H9 (cell line): ENCODE measurements around the gene CLEC9A. TPM values are rescaled to one million over a fixed set of nuclear protein-coding genes. Genes with fewer than 3 reads are reported as not detected.

Experiments used
- DNase-seq: peaks from one replicate; pipeline ENCODE4 v3.0.0-alpha.2; 2017
- H2AFZ ChIP-seq: one replicate; pipeline ENCODE4 v1.6.1; 2013; ENCODE audit warnings: mild to moderate bottlenecking, low read length, control low read depth, moderate library complexity
- H2AK5ac ChIP-seq: 2 replicates; pipeline ENCODE4 v1.6.1; 2013; ENCODE audit warnings: low read length, control low read depth, mixed read lengths; ENCODE audit not compliant: insufficient read length
- H2BK120ac ChIP-seq: one replicate; pipeline ENCODE4 v1.6.1; 2013; ENCODE audit warnings: low read depth, mild to moderate bottlenecking, low read length, control low read depth, inconsistent platforms; ENCODE audit not compliant: poor library complexity, severe bottlenecking
- H2BK12ac ChIP-seq: 2 replicates; pipeline ENCODE4 v1.6.1; 2013; ENCODE audit warnings: low read length, control low read depth, mixed read lengths, low read depth; ENCODE audit not compliant: insufficient read length
- H2BK15ac ChIP-seq: 2 replicates; pipeline ENCODE4 v1.6.1; 2013; ENCODE audit warnings: low read depth, low read length, control low read depth
- H2BK20ac ChIP-seq: one replicate; pipeline ENCODE4 v1.6.1; 2013; ENCODE audit warnings: low read depth, mild to moderate bottlenecking, low read length, control low read depth, inconsistent platforms; ENCODE audit not compliant: poor library complexity, severe bottlenecking
- H2BK5ac ChIP-seq: 2 replicates; pipeline ENCODE4 v1.6.1; 2013; ENCODE audit warnings: low read length, control low read depth, mixed read lengths; ENCODE audit not compliant: insufficient read length
- H3K14ac ChIP-seq: 2 replicates; pipeline ENCODE4 v1.6.1; 2013; ENCODE audit warnings: low read length, control low read depth; ENCODE audit not compliant: insufficient read depth
- H3K18ac ChIP-seq: 2 replicates; pipeline ENCODE4 v1.6.1; 2013; ENCODE audit warnings: low read depth, mild to moderate bottlenecking, mixed read lengths, low read length, control low read depth; ENCODE audit not compliant: insufficient read length
- H3K23ac ChIP-seq: 2 replicates; pipeline ENCODE4 v1.6.1; 2013; ENCODE audit warnings: low read length, control low read depth, mixed read lengths, low read depth; ENCODE audit not compliant: insufficient read length
- H3K23me2 ChIP-seq: 2 replicates; pipeline ENCODE4 v1.6.1; 2013; ENCODE audit warnings: low read depth, mild to moderate bottlenecking, mixed read lengths, low read length, control low read depth; ENCODE audit not compliant: insufficient read length, poor library complexity, severe bottlenecking
- H3K27ac ChIP-seq: 2 replicates; pipeline ENCODE4 v1.5.1; 2013; ENCODE audit warnings: low read length, control low read depth, mixed read lengths, low read depth; ENCODE audit not compliant: insufficient read length
- H3K27me3 ChIP-seq: 2 replicates; pipeline ENCODE4 v1.6.1; 2013; ENCODE audit warnings: low read length, control low read depth, inconsistent platforms; ENCODE audit not compliant: insufficient read depth
- H3K4ac ChIP-seq: 2 replicates; pipeline ENCODE4 v1.6.1; 2013; ENCODE audit warnings: low read depth, mild to moderate bottlenecking, control low read depth, inconsistent platforms, low read length, moderate library complexity
- H3K4me1 ChIP-seq: 2 replicates; pipeline ENCODE4 v1.6.1; 2013; ENCODE audit warnings: low read length, control low read depth, inconsistent platforms; ENCODE audit not compliant: insufficient read depth
- H3K4me2 ChIP-seq: 2 replicates; pipeline ENCODE4 v1.6.1; 2013; ENCODE audit warnings: low read length, control low read depth, mixed read lengths; ENCODE audit not compliant: insufficient read length, insufficient read depth
- H3K56ac ChIP-seq: 2 replicates; pipeline ENCODE4 v1.6.1; 2013; ENCODE audit warnings: low read depth, mild to moderate bottlenecking, mixed read lengths, low read length, control low read depth; ENCODE audit not compliant: insufficient read length
- H3K79me1 ChIP-seq: 2 replicates; pipeline ENCODE4 v1.6.1; 2013; ENCODE audit warnings: low read depth, mild to moderate bottlenecking, moderate library complexity, low read length, control low read depth, inconsistent platforms; ENCODE audit not compliant: insufficient read depth, poor library complexity, severe bottlenecking
- H3K79me2 ChIP-seq: 2 replicates; pipeline ENCODE4 v1.6.1; 2013; ENCODE audit warnings: low read length, control low read depth, inconsistent platforms; ENCODE audit not compliant: insufficient read depth
- H3K9ac ChIP-seq: 2 replicates; pipeline ENCODE4 v1.6.1; 2013; ENCODE audit warnings: low read length, control low read depth, mixed read lengths; ENCODE audit not compliant: insufficient read length; ENCODE audit errors: extremely low read depth
- H3K9me3 ChIP-seq: one replicate; pipeline ENCODE4 v1.6.1; 2013; ENCODE audit warnings: low read depth, low read length, inconsistent platforms; ENCODE audit not compliant: control insufficient read depth
- H3T11ph ChIP-seq: one replicate; pipeline ENCODE4 v1.6.1; 2013; ENCODE audit warnings: mild to moderate bottlenecking, low read length, control low read depth, inconsistent platforms
- H4K20me1 ChIP-seq: one replicate; pipeline ENCODE4 v1.6.1; 2013; ENCODE audit not compliant: control insufficient read depth, insufficient read length, insufficient read depth
- H4K5ac ChIP-seq: 2 replicates; pipeline ENCODE4 v1.6.1; 2013; ENCODE audit warnings: low read depth, mild to moderate bottlenecking, mixed read lengths, low read length, control low read depth; ENCODE audit not compliant: insufficient read length
- H4K8ac ChIP-seq: replicated peaks from 2 replicates; pipeline ENCODE4 v1.6.1; 2013; ENCODE audit warnings: low read length, control low read depth, mixed read lengths, low read depth; ENCODE audit not compliant: insufficient read length
- H4K91ac ChIP-seq: 2 replicates; pipeline ENCODE4 v1.6.1; 2013; ENCODE audit warnings: low read depth, mild to moderate bottlenecking, moderate library complexity, mixed read lengths, low read length, control low read depth; ENCODE audit not compliant: insufficient read length
- H3K27ac Mint-ChIP-seq, 3 experiments: 2 replicates in 2 of 3; 3 replicates in 1 of 3; pipeline ENCODE4 v1.8.0; 2020 to 2021; ENCODE audit warnings: mixed read lengths in 3 of 3, mild to moderate bottlenecking in 1 of 3, moderate library complexity in 1 of 3
- H3K27me3 Mint-ChIP-seq: 2 replicates; pipeline ENCODE4 v1.8.0; 2021; ENCODE audit warnings: low read depth, mild to moderate bottlenecking, moderate library complexity, mixed read lengths
- H3K36me3 Mint-ChIP-seq, 3 experiments: 2 replicates in 2 of 3; 3 replicates in 1 of 3; pipeline ENCODE4 v1.8.0; 2020 to 2021; ENCODE audit warnings: low read depth in 3 of 3, mixed read lengths in 3 of 3; ENCODE audit not compliant: insufficient read depth in 1 of 3
- H3K4me1 Mint-ChIP-seq, 2 experiments: 2 replicates each; pipeline ENCODE4 v1.8.0; 2020; ENCODE audit warnings: mixed read lengths in 2 of 2
- H3K4me3 Mint-ChIP-seq, 2 experiments: 2 replicates in 1 of 2; 3 replicates in 1 of 2; pipeline ENCODE4 v1.8.0; 2020 to 2021; ENCODE audit warnings: mild to moderate bottlenecking in 2 of 2, mixed read lengths in 2 of 2, moderate library complexity in 1 of 2
- H3K9me3 Mint-ChIP-seq, 2 experiments: 2 replicates in 1 of 2; 3 replicates in 1 of 2; pipeline ENCODE4 v1.8.0; 2020; ENCODE audit warnings: mild to moderate bottlenecking in 2 of 2, mixed read lengths in 2 of 2, moderate library complexity in 1 of 2
- total RNA-seq: library from RNA; stranded (reverse); gene quantifications from 2 replicates; pipeline ENCODE4 v1.2.1, GENCODE V29; 2021
- TF ChIP-seq, protein P1 (sequence below): fragments of 200-600 bp; sonication (generic); conservative IDR thresholded peaks from 3 replicates; pipeline ENCODE4 v1.8.0; 2021; ENCODE audit warnings: antibody characterized with exemption, mild to moderate bottlenecking

The CLEC9A gene
- total RNA-seq, 1 experiment from 2014 or later, result not detected

GRCh38 chr12:10088031-10088430 is 57.5 kb downstream of the CLEC9A start:
- Mint-ChIP-seq H3K27me3 (no peaks in the 10 kb centered on the region), H3K27ac (no peak overlapping the region), H3K4me1 (peaks cover 12 to 14% of the 10 kb centered on the region in 2 experiments), H3K4me3 (no peak overlapping the region), H3K9me3 (peaks cover 5 to 10% of the 10 kb centered on the region in 2 experiments; a peak in 3 of 5 replicates), H3K36me3 (peaks cover 0 to 11% (median 0%) of the 10 kb centered on the region in 3 experiments; a peak in 2 of 7 replicates)
- H3K23ac ChIP-seq, result no peak overlapping the region
- no peak overlapping the region for H2BK12ac ChIP-seq
- H4K20me1 ChIP-seq, result no peaks in the 10 kb centered on the region
- no peak overlapping the region for H3K4me2 ChIP-seq
- no peak overlapping the region for H2AK5ac ChIP-seq
- no peaks in the 10 kb centered on the region; the same call in 1 of the 2 replicates for H3K4me1 ChIP-seq
- H3K27ac ChIP-seq, result no peak overlapping the region
- no peak overlapping the region for H3K9ac ChIP-seq
- H2BK20ac ChIP-seq, result no peak overlapping the region
- H2AFZ ChIP-seq, result no peak overlapping the region
- no peaks in the 10 kb centered on the region for H3K9me3 ChIP-seq
- H2BK5ac ChIP-seq, result no peak overlapping the region
- no peak overlapping the region for H3K18ac ChIP-seq
- no peak overlapping the region for H2BK120ac ChIP-seq
- TF ChIP-seq, protein P1, sequence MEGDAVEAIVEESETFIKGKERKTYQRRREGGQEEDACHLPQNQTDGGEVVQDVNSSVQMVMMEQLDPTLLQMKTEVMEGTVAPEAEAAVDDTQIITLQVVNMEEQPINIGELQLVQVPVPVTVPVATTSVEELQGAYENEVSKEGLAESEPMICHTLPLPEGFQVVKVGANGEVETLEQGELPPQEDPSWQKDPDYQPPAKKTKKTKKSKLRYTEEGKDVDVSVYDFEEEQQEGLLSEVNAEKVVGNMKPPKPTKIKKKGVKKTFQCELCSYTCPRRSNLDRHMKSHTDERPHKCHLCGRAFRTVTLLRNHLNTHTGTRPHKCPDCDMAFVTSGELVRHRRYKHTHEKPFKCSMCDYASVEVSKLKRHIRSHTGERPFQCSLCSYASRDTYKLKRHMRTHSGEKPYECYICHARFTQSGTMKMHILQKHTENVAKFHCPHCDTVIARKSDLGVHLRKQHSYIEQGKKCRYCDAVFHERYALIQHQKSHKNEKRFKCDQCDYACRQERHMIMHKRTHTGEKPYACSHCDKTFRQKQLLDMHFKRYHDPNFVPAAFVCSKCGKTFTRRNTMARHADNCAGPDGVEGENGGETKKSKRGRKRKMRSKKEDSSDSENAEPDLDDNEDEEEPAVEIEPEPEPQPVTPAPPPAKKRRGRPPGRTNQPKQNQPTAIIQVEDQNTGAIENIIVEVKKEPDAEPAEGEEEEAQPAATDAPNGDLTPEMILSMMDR, result no peak
- no peak overlapping the region for H3K56ac ChIP-seq
- no peak overlapping the region for H4K8ac ChIP-seq
- H3K79me1 ChIP-seq, result no peaks in the 10 kb centered on the region
- H3K4ac ChIP-seq, result no peak overlapping the region
- H4K5ac ChIP-seq, result no peak overlapping the region
- H2BK15ac ChIP-seq, result no peak overlapping the region
- no peaks in the 10 kb centered on the region for H3K23me2 ChIP-seq
- H3K14ac ChIP-seq, result no peak overlapping the region
- no peaks in the 10 kb centered on the region for H3K27me3 ChIP-seq
- no peak overlapping the region for H3T11ph ChIP-seq
- no peak for DNase-seq
- H3K79me2 ChIP-seq, result no peaks in the 10 kb centered on the region
- H4K91ac ChIP-seq, result no peak overlapping the region
